Lung (tissue), 12 donors: Measurements from ENCODE around the gene DAGLB. TPM values are rescaled to one million over a fixed set of nuclear protein-coding genes. Genes with fewer than 3 reads are reported as not detected.
"Not testable (repeated sequence)": the region's sequence is repeated elsewhere in the genome, so short reads cannot be mapped to it uniquely, and the experiment has no call there.

Experiments
- ATAC-seq: fragments of 200-7000 bp; cut with Tn5 transposase; one replicate; pipeline ENCODE4 v1.9.1; 2020; ENCODE audit warnings: moderate number of reproducible peaks; ENCODE audit not compliant: insufficient read depth, low FRiP score
- DNase-seq, 3 donors: peaks; one replicate each; pipeline ENCODE4 v3.0.0-alpha.2; 2013 to 2017
- H3K27ac ChIP-seq, 2 donors: one replicate each; pipeline ENCODE4 v1.5.1; 2013; ENCODE audit warnings: mild to moderate bottlenecking in 2 of 2, moderate library complexity in 2 of 2, control low read depth in 1 of 2, inconsistent platforms in 1 of 2, low read depth in 1 of 2, low read length in 1 of 2
- H3K27me3 ChIP-seq, 3 donors: one replicate each; pipeline ENCODE4 v1.5.1; 2013; ENCODE audit warnings: low read length in 2 of 3; ENCODE audit not compliant: control insufficient read depth in 3 of 3, insufficient read depth in 3 of 3
- H3K36me3 ChIP-seq, 4 donors: one replicate each; pipeline ENCODE4 v1.5.1; 2013; ENCODE audit warnings: low read length in 4 of 4, mild to moderate bottlenecking in 1 of 4, moderate library complexity in 1 of 4; ENCODE audit not compliant: control insufficient read depth in 4 of 4, insufficient read depth in 4 of 4
- H3K4me1 ChIP-seq, 5 donors: one replicate each; pipeline ENCODE4 v1.5.1; 2013; ENCODE audit warnings: low read length in 5 of 5, mild to moderate bottlenecking in 2 of 5, moderate library complexity in 1 of 5; ENCODE audit not compliant: control insufficient read depth in 5 of 5, insufficient read depth in 5 of 5
- H3K4me3 ChIP-seq: one replicate; pipeline ENCODE4 v1.5.1; 2013; ENCODE audit warnings: mild to moderate bottlenecking, control low read depth, moderate library complexity
- H3K9ac ChIP-seq, 2 donors: one replicate each; pipeline ENCODE4 v1.5.1; 2013; ENCODE audit warnings: low read length in 2 of 2, control low read depth in 1 of 2; ENCODE audit not compliant: insufficient read depth in 1 of 2
- H3K9me3 ChIP-seq, 4 donors: one replicate each; pipeline ENCODE4 v1.5.1; 2013; ENCODE audit warnings: low read length in 3 of 4, mild to moderate bottlenecking in 1 of 4, moderate library complexity in 1 of 4; ENCODE audit not compliant: control insufficient read depth in 4 of 4, insufficient read depth in 3 of 4
- WGBS, 2 donors: extraction: QIAGEN DNeasy Blood & Tissue Kit; methylation state at CpG; one replicate each; pipeline ENCODE4 v1.1.7; 2013; 5-methylcytosine and 5-hydroxymethylcytosine counted together
- polyA plus RNA-seq, 2 donors: library from polyadenylated mRNA; stranded (reverse); fragments of 200-250 nt; gene quantifications; one replicate each; pipeline ENCODE4 v1.2.1, GENCODE V29; 2013
- total RNA-seq, 2 donors: library from RNA; depleted of rRNA in 1 of 2; stranded (reverse); fragments of >200 nt in 1 of 2; gene quantifications; one replicate each; pipeline ENCODE4 v1.2.1, GENCODE V29; 2014 to 2021
- TF ChIP-seq, protein P1 (sequence below): IDR thresholded peaks from 2 replicates; pipeline ENCODE4 v1.5.1; 2012; ENCODE audit warnings: mild to moderate bottlenecking; ENCODE audit errors: control extremely low read depth, extremely low read depth
- donor health status: control.
- donor health status: control.
- donor health status: Bipolar disorder and iron deficiency.
- donor health status: healthy.
- donor health status: DM: yes; HTN: yes; CAD: no.

DAGLB gene
- total and polyA plus RNA-seq, 4 donors: 13.9 to 43.3 (median 19.4) TPM

DNA sequence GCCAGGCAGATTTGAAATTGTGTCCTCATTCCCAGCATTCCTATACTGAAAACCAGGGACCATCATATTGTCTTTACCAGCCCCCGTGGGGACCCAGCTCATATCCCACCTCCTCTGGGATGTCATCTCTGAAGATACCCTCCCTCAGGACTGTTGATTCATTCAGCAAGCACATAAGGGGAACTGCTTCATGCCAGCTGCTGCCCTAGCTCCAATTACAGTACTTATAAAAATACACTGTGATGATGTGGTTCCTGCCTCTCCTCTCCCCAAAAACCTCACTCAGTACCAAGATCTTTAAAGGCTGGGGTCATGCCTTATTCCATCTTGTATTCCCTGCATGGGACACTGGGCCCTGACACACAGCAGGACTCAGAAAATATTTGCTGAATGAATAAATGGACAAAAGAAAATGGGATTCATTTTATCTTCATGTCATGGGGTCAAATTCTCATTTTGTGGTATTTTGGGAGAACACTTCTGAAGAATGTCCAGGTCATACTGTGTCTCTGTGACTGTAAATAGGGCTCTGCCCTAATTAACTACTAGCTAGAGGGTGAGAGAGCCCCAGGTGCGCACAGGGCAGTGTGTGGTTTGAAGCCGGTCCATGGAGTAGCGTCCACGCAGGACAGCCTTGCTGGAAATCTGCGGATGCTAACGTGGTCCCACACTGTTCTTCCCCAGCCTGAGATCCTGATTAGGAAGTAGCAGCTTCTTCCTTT lies 29.0 kb upstream of the DAGLB start:
- TF ChIP-seq, protein P1, sequence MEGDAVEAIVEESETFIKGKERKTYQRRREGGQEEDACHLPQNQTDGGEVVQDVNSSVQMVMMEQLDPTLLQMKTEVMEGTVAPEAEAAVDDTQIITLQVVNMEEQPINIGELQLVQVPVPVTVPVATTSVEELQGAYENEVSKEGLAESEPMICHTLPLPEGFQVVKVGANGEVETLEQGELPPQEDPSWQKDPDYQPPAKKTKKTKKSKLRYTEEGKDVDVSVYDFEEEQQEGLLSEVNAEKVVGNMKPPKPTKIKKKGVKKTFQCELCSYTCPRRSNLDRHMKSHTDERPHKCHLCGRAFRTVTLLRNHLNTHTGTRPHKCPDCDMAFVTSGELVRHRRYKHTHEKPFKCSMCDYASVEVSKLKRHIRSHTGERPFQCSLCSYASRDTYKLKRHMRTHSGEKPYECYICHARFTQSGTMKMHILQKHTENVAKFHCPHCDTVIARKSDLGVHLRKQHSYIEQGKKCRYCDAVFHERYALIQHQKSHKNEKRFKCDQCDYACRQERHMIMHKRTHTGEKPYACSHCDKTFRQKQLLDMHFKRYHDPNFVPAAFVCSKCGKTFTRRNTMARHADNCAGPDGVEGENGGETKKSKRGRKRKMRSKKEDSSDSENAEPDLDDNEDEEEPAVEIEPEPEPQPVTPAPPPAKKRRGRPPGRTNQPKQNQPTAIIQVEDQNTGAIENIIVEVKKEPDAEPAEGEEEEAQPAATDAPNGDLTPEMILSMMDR: no peak
- H3K9me3 ChIP-seq: no peaks in the 10 kb centered on the region
- DNase-seq (no peak), ATAC-seq (no peak)
- peaks cover 3 to 8% (median 7%) of the 10 kb centered on the region in 4 donors for H3K36me3 ChIP-seq
- H3K4me1 ChIP-seq: peaks cover 0 to 20% (median 0%) of the 10 kb centered on the region in 5 donors
- H3K9ac ChIP-seq: no peak overlapping the region
- H3K27ac ChIP-seq: no peak overlapping the region
- 81 to 87% methylated on average over 7 of the region's 7 CpGs for WGBS, 2 donors
- no peak overlapping the region for H3K4me3 ChIP-seq
- H3K27me3 ChIP-seq: no peaks in the 10 kb centered on the region

DNA sequence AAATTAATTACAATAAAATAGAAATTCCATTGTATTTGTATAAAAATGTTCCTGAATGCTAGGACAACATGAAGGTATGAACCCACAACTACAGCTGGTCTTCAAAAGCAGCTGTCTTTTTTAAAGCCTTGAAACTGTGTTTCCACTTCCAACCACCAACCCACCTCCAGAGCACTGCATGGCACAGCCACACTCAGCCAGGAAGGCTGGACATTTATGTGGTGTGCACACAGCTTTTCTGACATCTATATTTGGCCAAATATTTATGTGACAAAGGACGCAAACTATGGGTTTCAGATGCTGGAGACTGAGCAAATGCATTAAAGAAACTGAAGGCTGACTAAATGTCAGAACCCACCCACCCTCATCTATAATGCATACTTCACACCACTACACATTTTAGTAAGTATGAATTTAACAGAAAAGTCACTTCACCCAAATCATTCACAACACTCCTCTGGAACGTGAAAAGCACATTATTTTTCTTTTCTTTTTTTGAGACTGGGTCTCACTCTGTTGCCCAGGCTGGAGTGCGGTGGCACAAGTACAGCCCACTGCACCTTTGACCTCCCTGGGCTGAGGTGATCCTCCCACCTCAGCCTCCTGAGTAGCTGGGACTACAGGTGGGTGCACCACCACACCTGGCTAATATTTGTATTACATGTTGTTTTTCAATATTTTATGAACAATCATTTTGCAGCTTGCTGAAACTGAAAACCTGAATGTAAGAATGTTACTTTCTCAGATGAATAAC lies 27.9 kb upstream of the DAGLB start:
- Histone ChIP-seq H3K9me3 (no peaks in the 10 kb centered on the region), H3K4me3 (no peak overlapping the region), H3K27me3 (no peaks in the 10 kb centered on the region), H3K36me3 (peaks cover 5 to 7% (median 7%) of the 10 kb centered on the region in 4 donors), H3K9ac (no peak overlapping the region), H3K27ac (no peak overlapping the region), H3K4me1 (peaks cover 0 to 16% (median 0%) of the 10 kb centered on the region in 5 donors)
- ATAC-seq (no peak), DNase-seq (no peak)
- WGBS, 2 donors: 90 to 91% methylated on average over 3 of the region's 3 CpGs
- TF ChIP-seq, protein P1: no peak

DNA sequence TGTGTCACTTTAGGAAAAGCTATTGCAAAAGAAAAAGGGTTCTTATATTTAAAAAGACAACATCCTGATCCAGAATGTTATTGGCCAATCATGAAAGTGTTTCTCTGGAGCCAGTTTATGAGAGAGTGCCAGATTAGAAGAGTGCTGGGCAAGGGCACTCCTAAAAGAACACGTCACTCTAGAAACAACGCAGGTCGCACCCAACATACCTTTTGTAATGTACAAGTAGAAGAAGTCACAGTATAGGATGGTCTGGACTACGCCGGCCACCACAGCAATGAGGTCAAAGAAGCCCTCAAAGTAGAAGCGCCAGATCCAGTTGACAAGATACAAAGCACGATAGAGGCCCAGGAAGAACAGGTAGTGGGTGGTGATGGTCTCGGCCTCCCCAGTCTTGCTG lies 18.1 kb upstream of the DAGLB start:
- WGBS, 2 donors: 92 to 97% methylated on average over 8 of the region's 8 CpGs

DNA sequence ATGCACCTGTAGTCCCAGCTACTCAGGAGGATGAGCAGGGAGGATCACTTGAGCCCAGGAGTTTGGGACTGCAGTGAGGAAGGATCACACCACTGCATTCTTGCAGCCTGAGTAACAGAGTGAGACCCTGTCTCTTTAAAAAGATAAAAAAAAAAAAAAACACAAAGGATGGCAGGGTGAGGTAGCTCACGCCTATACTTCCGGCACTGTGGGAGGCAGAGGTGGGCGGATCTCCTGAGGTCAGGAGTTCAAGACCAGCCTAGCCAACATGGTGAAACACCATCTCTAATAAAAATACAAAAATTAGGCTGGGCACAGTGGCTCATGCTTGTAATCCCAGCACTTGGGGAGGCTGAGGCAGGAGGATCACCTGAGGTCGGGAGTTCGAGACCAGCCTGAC lies 15.9 kb upstream of the DAGLB start:
- H3K4me1 ChIP-seq, ATAC-seq, H3K9me3 ChIP-seq, H3K4me3 ChIP-seq, DNase-seq, H3K27me3 ChIP-seq, H3K9ac ChIP-seq, H3K27ac ChIP-seq: not testable (repeated sequence)
- peaks cover 23 to 40% (median 33%) of the 10 kb centered on the region in 4 donors for H3K36me3 ChIP-seq
- WGBS, 2 donors: 87 to 88% methylated on average over 5 of the region's 5 CpGs

More for the DNA sequence above, 18.1 kb upstream of the DAGLB start:
- no peaks in the 10 kb centered on the region for H3K9me3 ChIP-seq
- H3K4me3 ChIP-seq: no peak overlapping the region
- no peak overlapping the region for H3K27ac ChIP-seq
- H3K4me1 ChIP-seq: no peaks in the 10 kb centered on the region
- H3K36me3 ChIP-seq: peaks cover 30 to 49% (median 42%) of the 10 kb centered on the region in 4 donors
- no peaks in the 10 kb centered on the region for H3K27me3 ChIP-seq
- DNase-seq (no peak), ATAC-seq (no peak)
- TF ChIP-seq, protein P1: no peak
- no peak overlapping the region for H3K9ac ChIP-seq
